Mucosa of descending colon (tissue), 3 donors: Measurements from ENCODE around the gene ABR. TPM values are rescaled to one million over a fixed set of nuclear protein-coding genes. Genes with fewer than 3 reads are reported as not detected.

Experiments
- ATAC-seq: fragments of 200-7000 bp; cut with Tn5 transposase; one replicate; pipeline ENCODE4 v1.9.1; 2020; ENCODE audit warnings: mild to moderate bottlenecking, moderate library complexity
- DNase-seq, 3 donors: peaks; one replicate each; pipeline ENCODE4 v3.0.0-alpha.2; 2020
- H3K36me3 ChIP-seq: fragments of 200-600 bp; one replicate; pipeline ENCODE4 v1.8.0; 2021; ENCODE audit warnings: low read depth, mild to moderate bottlenecking
- H3K4me1 ChIP-seq: fragments of 200-600 bp; one replicate; pipeline ENCODE4 v1.8.0; 2021; ENCODE audit warnings: low read depth, mild to moderate bottlenecking
- H3K4me3 ChIP-seq: fragments of 200-600 bp; one replicate; pipeline ENCODE4 v1.8.0; 2021; ENCODE audit warnings: mild to moderate bottlenecking
- H3K9me3 ChIP-seq: fragments of 200-600 bp; one replicate; pipeline ENCODE4 v1.8.0; 2021; ENCODE audit warnings: mild to moderate bottlenecking
- intact Hi-C, 2 donors: fragments of 100-400 bp; cut with DNase I in 1 of 2; cut with micrococcal nuclease in 1 of 2; formaldehyde crosslinking; loops; one replicate each; pipeline versions ENCODE4 v1.11.0 to v1.11.1; 2022; cut with DNase I, micrococcal nuclease
- total RNA-seq, 3 donors: library from RNA; stranded (reverse); fragmentation: NEBNext Ultra II Directional in 2 of 3; extraction: Animal tissue kit (Norgen Biotek cat#: 25700) in 2 of 3; gene quantifications; one replicate each; pipeline versions ENCODE4 v1.2.1 to v1.2.4, GENCODE V29; 2021 to 2023
- TF ChIP-seq, protein P1 (sequence below): fragments of 200-600 bp; IDR thresholded peaks from one replicate; pipeline ENCODE4 v1.8.0; 2022; ENCODE audit warnings: antibody characterized with exemption, mild to moderate bottlenecking
- donor health status: DM: no; HTN: no; CAD: no; lungs with moderate emphysema.
- donor health status: DM: no; HTN: no; CAD: no.
- donor health status: DM: no; HTN: yes; CAD: no.

ABR gene
- total RNA-seq, 3 donors from 2014 or later, result 257 to 470 (median 292) TPM

GRCh38 chr17:1168533-1169220 is 11.1 kb downstream of the ABR start:
- no peaks in the 10 kb centered on the region for H3K9me3 ChIP-seq

GRCh38 chr17:1166276-1166675 is 13.5 kb downstream of the ABR start:
- intact Hi-C loops, result no loop called here
- no peaks in the 10 kb centered on the region for H3K4me1 ChIP-seq
- no peaks in the 10 kb centered on the region for H3K36me3 ChIP-seq
- DNase-seq (no peak), ATAC-seq (no peak)
- H3K9me3 ChIP-seq, result no peaks in the 10 kb centered on the region
- H3K4me3 ChIP-seq, result no peak overlapping the region
- TF ChIP-seq, protein P1, sequence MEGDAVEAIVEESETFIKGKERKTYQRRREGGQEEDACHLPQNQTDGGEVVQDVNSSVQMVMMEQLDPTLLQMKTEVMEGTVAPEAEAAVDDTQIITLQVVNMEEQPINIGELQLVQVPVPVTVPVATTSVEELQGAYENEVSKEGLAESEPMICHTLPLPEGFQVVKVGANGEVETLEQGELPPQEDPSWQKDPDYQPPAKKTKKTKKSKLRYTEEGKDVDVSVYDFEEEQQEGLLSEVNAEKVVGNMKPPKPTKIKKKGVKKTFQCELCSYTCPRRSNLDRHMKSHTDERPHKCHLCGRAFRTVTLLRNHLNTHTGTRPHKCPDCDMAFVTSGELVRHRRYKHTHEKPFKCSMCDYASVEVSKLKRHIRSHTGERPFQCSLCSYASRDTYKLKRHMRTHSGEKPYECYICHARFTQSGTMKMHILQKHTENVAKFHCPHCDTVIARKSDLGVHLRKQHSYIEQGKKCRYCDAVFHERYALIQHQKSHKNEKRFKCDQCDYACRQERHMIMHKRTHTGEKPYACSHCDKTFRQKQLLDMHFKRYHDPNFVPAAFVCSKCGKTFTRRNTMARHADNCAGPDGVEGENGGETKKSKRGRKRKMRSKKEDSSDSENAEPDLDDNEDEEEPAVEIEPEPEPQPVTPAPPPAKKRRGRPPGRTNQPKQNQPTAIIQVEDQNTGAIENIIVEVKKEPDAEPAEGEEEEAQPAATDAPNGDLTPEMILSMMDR, result no peak

More at GRCh38 chr17:1168533-1169220, 11.1 kb downstream of the ABR start:
- DNase-seq (no peak), ATAC-seq (no peak)
- TF ChIP-seq, protein P1, result no peak
- intact Hi-C loops, result no loop called here
- Histone ChIP-seq H3K36me3 (no peaks in the 10 kb centered on the region), H3K4me1 (no peaks in the 10 kb centered on the region), H3K4me3 (no peak overlapping the region)

DNA sequence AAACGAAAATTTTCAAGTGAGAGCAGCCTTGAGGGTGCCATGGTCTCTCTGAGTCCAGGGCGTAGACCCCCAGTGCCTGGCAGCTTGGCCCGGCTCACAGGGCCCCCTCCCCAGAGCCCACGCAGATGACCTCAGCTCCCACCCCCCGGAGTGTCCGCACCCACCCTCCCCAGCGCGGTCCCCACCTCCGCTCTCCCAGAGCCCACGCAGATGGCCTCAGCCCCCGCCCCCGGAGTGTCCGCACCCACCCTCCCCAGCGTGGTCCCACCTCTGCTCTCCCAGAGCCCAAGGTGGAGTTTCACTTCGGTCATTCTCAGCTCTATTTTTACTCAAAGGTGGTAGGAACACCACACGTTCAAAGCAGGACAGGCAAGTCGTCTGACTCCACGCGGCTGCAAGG is 13.9 kb downstream of the ABR start:
- no peaks in the 10 kb centered on the region for H3K4me1 ChIP-seq
- TF ChIP-seq, protein P1, result no peak
- H3K36me3 ChIP-seq, result no peaks in the 10 kb centered on the region
- no peak overlapping the region for H3K4me3 ChIP-seq
- ATAC-seq (no peak), DNase-seq (no peak)
- H3K9me3 ChIP-seq, result no peaks in the 10 kb centered on the region
- intact Hi-C loops, result no loop called here

DNA sequence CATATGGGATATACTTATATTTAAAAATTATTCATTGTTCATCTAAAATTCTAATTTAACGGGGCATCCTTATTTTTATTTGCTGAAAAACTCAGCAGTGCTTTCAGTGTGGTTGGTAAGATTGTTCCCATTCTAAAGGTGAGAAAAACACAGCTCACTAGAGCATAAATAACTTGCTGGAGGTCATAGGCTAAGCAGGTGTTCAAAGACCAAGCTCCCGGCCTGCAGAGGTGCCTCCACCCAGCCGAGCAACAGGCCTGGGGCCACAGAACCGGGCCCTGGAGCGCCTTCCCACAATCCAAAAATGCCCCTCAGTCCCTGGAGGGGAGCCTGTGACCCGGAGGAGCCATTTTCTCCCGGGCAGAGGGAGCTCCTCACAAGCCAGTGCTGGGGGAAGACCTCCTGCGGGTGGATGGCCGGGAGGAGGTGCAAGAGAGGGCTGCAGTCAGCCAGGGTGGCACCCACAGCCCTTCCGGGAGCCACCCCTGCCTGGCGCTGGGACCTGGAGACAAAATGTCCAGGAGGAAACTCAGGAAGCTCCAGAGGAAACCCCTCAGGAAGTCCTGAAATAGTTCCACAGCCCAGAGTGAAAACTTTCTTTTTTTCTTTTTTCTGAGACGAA is 14.7 kb downstream of the ABR start:
- H3K36me3 ChIP-seq, result no peaks in the 10 kb centered on the region
- intact Hi-C loops, result no loop called here
- TF ChIP-seq, protein P1, result no peak
- H3K9me3 ChIP-seq, result no peaks in the 10 kb centered on the region
- no peak for DNase-seq
- ATAC-seq, result peak; percentile 30
- H3K4me1 ChIP-seq, result no peaks in the 10 kb centered on the region
- no peak overlapping the region for H3K4me3 ChIP-seq

- H3K4me1 ChIP-seq, result no peaks in the 10 kb centered on the region
- DNase-seq (no peak), ATAC-seq (peak; percentile 47)
- no peaks in the 10 kb centered on the region for H3K9me3 ChIP-seq
- H3K4me3 ChIP-seq, result no peak overlapping the region
- intact Hi-C loops, result no loop called here
- TF ChIP-seq, protein P1, result no peak
- H3K36me3 ChIP-seq, result no peaks in the 10 kb centered on the region
Measured at GRCh38 chr17:1162116-1162855, 17.5 kb downstream of the ABR start.
